Measurements from ENCODE around the gene L2HGDH. TPM values are rescaled to one million over a fixed set of nuclear protein-coding genes. Genes with fewer than 3 reads are reported as not detected.

Gene L2HGDH
- total RNA-seq, 2 donors from 2014 or later = 3.4 to 4.9 TPM

- ATAC-seq (no peak), DNase-seq (no peak)
- Histone ChIP-seq H3K4me1 (no peaks in the 10 kb centered on the region), H3K27ac (no peak overlapping the region), H3K36me3 (replicated peaks in 1 of 2; ENCODE audit: insufficient read depth in 1 of 2, low read depth in 2 of 2) (no peaks in the 10 kb centered on the region), H3K4me3 (no peak overlapping the region), H3K27me3 (no peaks in the 10 kb centered on the region), H3K9me3 (no peaks in the 10 kb centered on the region)
- intact Hi-C loops (cut with DNase I) = no loop called here
- no peak for TF ChIP-seq POLR2A (IDR thresholded peaks at IDR 0.05)
- TF ChIP-seq CTCF (IDR thresholded peaks at IDR 0.05) = no peak
- WGBS, 2 donors = 88% methylated on average over 6 of the region's 6 CpGs
Observed at GRCh38 chr14:50270932-50271331, 41.1 kb downstream of the L2HGDH start.

GRCh38 chr14:50265029-50265428 lies 47.0 kb downstream of the L2HGDH start:
- DNase-seq (no peak), ATAC-seq (no peak)
- no peaks in the 10 kb centered on the region for H3K4me1 ChIP-seq
- no peak for TF ChIP-seq CTCF (IDR thresholded peaks at IDR 0.05)
- TF ChIP-seq POLR2A (IDR thresholded peaks at IDR 0.05) = no peak
- no peaks in the 10 kb centered on the region for H3K36me3 ChIP-seq (replicated peaks in 1 of 2; ENCODE audit: insufficient read depth in 1 of 2, low read depth in 2 of 2)
- H3K27me3 ChIP-seq = no peaks in the 10 kb centered on the region
- H3K9me3 ChIP-seq = no peaks in the 10 kb centered on the region
- H3K4me3 ChIP-seq = no peak overlapping the region
- intact Hi-C loops (cut with DNase I) = no loop called here
- no peak overlapping the region for H3K27ac ChIP-seq

- H3K36me3 ChIP-seq (replicated peaks in 1 of 2; ENCODE audit: insufficient read depth in 1 of 2, low read depth in 2 of 2) = no peaks in the 10 kb centered on the region
- TF ChIP-seq CTCF (IDR thresholded peaks at IDR 0.05) = no peak
- TF ChIP-seq POLR2A (IDR thresholded peaks at IDR 0.05) = no peak
- no peaks in the 10 kb centered on the region for H3K9me3 ChIP-seq
- no peak overlapping the region for H3K27ac ChIP-seq
- H3K27me3 ChIP-seq = no peaks in the 10 kb centered on the region
- DNase-seq = no peak
- WGBS, 2 donors = 76 to 84% methylated on average over 4 of the region's 4 CpGs
- H3K4me3 ChIP-seq = no peak overlapping the region
- ATAC-seq = no peak
- intact Hi-C loops (cut with DNase I) = no loop called here
- H3K4me1 ChIP-seq = no peaks in the 10 kb centered on the region
Observed at GRCh38 chr14:50263321-50263720, 48.7 kb downstream of the L2HGDH start.

GRCh38 chr14:50262865-50263264 lies 49.2 kb downstream of the L2HGDH start:
- 63 to 87% methylated on average over 2 of the region's 2 CpGs for WGBS, 2 donors
- H3K4me1 ChIP-seq = no peaks in the 10 kb centered on the region
- ATAC-seq (no peak), DNase-seq (no peak)
- H3K36me3 ChIP-seq (replicated peaks in 1 of 2; ENCODE audit: insufficient read depth in 1 of 2, low read depth in 2 of 2) = no peaks in the 10 kb centered on the region
- TF ChIP-seq CTCF (IDR thresholded peaks at IDR 0.05) (no peak), POLR2A (IDR thresholded peaks at IDR 0.05) (no peak)
- H3K27me3 ChIP-seq = no peaks in the 10 kb centered on the region
- H3K9me3 ChIP-seq = no peaks in the 10 kb centered on the region
- no peak overlapping the region for H3K4me3 ChIP-seq
- no peak overlapping the region for H3K27ac ChIP-seq
- intact Hi-C loops (cut with DNase I) = no loop called here

- no peak for TF ChIP-seq POLR2A (IDR thresholded peaks at IDR 0.05)
- peak in 5 of 7 experiments; percentile 23 to 44 (median 36) for TF ChIP-seq CTCF (IDR thresholded peaks at IDR 0.05)
- Histone ChIP-seq H3K36me3 (replicated peaks in 1 of 2; ENCODE audit: insufficient read depth in 1 of 2, low read depth in 2 of 2) (no peaks in the 10 kb centered on the region), H3K9me3 (no peaks in the 10 kb centered on the region), H3K27me3 (no peaks in the 10 kb centered on the region), H3K4me3 (no peak overlapping the region), H3K4me1 (no peaks in the 10 kb centered on the region), H3K27ac (no peak overlapping the region)
- intact Hi-C loops (cut with DNase I) = no loop called here
- 36 to 42% methylated on average over 3 of the region's 3 CpGs for WGBS, 2 donors
- no peak for ATAC-seq
- DNase-seq = peak in 1 of 4 donors; percentile 9
Observed at GRCh38 chr14:50260511-50260910, 51.5 kb downstream of the L2HGDH start.
